Measurements from ENCODE around the gene CAMKMT.
"Not testable (repeated sequence)": the region's sequence is repeated elsewhere in the genome, so short reads cannot be mapped to it uniquely, and the experiment has no call there.

The CAMKMT gene

GRCh38 chr2:44559108-44559507 is 197.4 kb downstream of the CAMKMT start:
- no peak for DNase-seq

- DNase-seq = no peak
Measured at GRCh38 chr2:44560352-44560751, 198.6 kb downstream of the CAMKMT start.

GRCh38 chr2:44560941-44561340 is 199.2 kb downstream of the CAMKMT start:
- DNase-seq = no peak

- no peak for DNase-seq
Measured at GRCh38 chr2:44562737-44563136, 201.0 kb downstream of the CAMKMT start.

GRCh38 chr2:44564752-44565151 is 203.0 kb downstream of the CAMKMT start:
- DNase-seq = no peak

- peak; percentile 26 for DNase-seq
Measured at GRCh38 chr2:44566059-44566458, 204.3 kb downstream of the CAMKMT start.

GRCh38 chr2:44569491-44569890 is 207.7 kb downstream of the CAMKMT start:
- no peak for DNase-seq

GRCh38 chr2:44570271-44570670 is 208.5 kb downstream of the CAMKMT start:
- DNase-seq = no peak

GRCh38 chr2:44570777-44571176 is 209.0 kb downstream of the CAMKMT start:
- DNase-seq = no peak

GRCh38 chr2:44572196-44572900 is 210.6 kb downstream of the CAMKMT start:
- no peak for DNase-seq

GRCh38 chr2:44573996-44574395 is 212.2 kb downstream of the CAMKMT start:
- DNase-seq = no peak

- no peak for DNase-seq
Measured at GRCh38 chr2:44578471-44579093, 216.8 kb downstream of the CAMKMT start.

GRCh38 chr2:44579115-44579836 is 217.5 kb downstream of the CAMKMT start:
- DNase-seq = no peak

GRCh38 chr2:44579837-44580230 is 218.1 kb downstream of the CAMKMT start:
- no peak for DNase-seq

GRCh38 chr2:44580875-44581515 is 219.2 kb downstream of the CAMKMT start:
- peak; percentile 43 for DNase-seq

- no peak for DNase-seq
Measured at GRCh38 chr2:44582363-44583008, 220.7 kb downstream of the CAMKMT start.

GRCh38 chr2:44595615-44596014 is 233.9 kb downstream of the CAMKMT start:
- DNase-seq = not testable (repeated sequence)

GRCh38 chr2:44596537-44597320 is 235.0 kb downstream of the CAMKMT start:
- no peak for DNase-seq

GRCh38 chr2:44598330-44599119 is 236.8 kb downstream of the CAMKMT start:
- no peak for DNase-seq

GRCh38 chr2:44599130-44599529 is 237.4 kb downstream of the CAMKMT start:
- no peak for DNase-seq

- DNase-seq = no peak
Measured at GRCh38 chr2:44602446-44602845, 240.7 kb downstream of the CAMKMT start.
